SK-N-SH (cell line): Measurements from ENCODE around the gene OTOS. TPM values are rescaled to one million over a fixed set of nuclear protein-coding genes. Genes with fewer than 3 reads are reported as not detected.

ENCODE experiments used
- CTCF ChIA-PET: fragments of 300-600, 350-600 bp; formaldehyde crosslinking; extraction: SDS; loops from one replicate; lab custom pipeline; 2021; lab: Yijun Ruan, JAX
- POLR2A ChIA-PET: fragments of 350-600 bp; sonication (Branson Sonifier 250); formaldehyde crosslinking; extraction: SDS; loops from one replicate; lab custom pipeline; 2020; ENCODE audit warnings: antibody characterized with exemption, inconsistent platforms; lab: Yijun Ruan, JAX
- DNase-seq: peaks from one replicate; pipeline ENCODE4 v3.0.0; 2012
- H2AFZ ChIP-seq: fragments of 200-600 bp; sonication (generic); 2 replicates; pipeline ENCODE4 v1.8.1; 2016; ENCODE audit warnings: antibody characterized with exemption, mild to moderate bottlenecking, low read depth
- H3F3A ChIP-seq: fragments of 200-600 bp; sonication (generic); replicated peaks from 2 replicates; pipeline ENCODE3; 2016; ENCODE audit warnings: antibody characterized with exemption, mild to moderate bottlenecking; ENCODE audit not compliant: insufficient read depth
- H3K27ac ChIP-seq, 2 experiments: fragments of 200-500 bp in 1 of 2; fragments of 200-600 bp in 1 of 2; sonication (Bioruptor generic) in 1 of 2; sonication (generic), shearing (Covaris generic) in 1 of 2; 2 replicates each; pipeline versions ENCODE4 v1.5.1 to v1.6.1; 2014 to 2016; ENCODE audit warnings: low read depth in 2 of 2, inconsistent platforms in 1 of 2, low read length in 1 of 2, mild to moderate bottlenecking in 1 of 2, mixed read lengths in 1 of 2
- H3K27me3 ChIP-seq: fragments of 200-600 bp; sonication (generic), shearing (Covaris generic); 2 replicates; pipeline ENCODE4 v1.6.1; 2016; ENCODE audit warnings: mixed run types; ENCODE audit not compliant: insufficient read depth
- H3K36me3 ChIP-seq, 2 experiments: fragments of 200-500 bp in 1 of 2; fragments of 200-600 bp in 1 of 2; sonication (Bioruptor generic) in 1 of 2; sonication (generic) in 1 of 2; replicated peaks in 1 of 2; 2 replicates each; pipeline versions ENCODE3 to v1.5.1; 2014 to 2016; ENCODE audit warnings: low read length in 1 of 2, mild to moderate bottlenecking in 1 of 2; ENCODE audit not compliant: insufficient read depth in 2 of 2, control insufficient read depth in 1 of 2
- H3K4me1 ChIP-seq, 2 experiments: fragments of 200-500 bp in 1 of 2; fragments of 200-600 bp in 1 of 2; sonication (Bioruptor generic) in 1 of 2; sonication (generic), shearing (Covaris generic) in 1 of 2; 2 replicates each; pipeline versions ENCODE4 v1.5.1 to v1.6.1; 2014 to 2016; ENCODE audit warnings: low read depth in 1 of 2, low read length in 1 of 2, mixed run types in 1 of 2; ENCODE audit not compliant: insufficient read depth in 2 of 2, control insufficient read depth in 1 of 2
- H3K4me2 ChIP-seq: fragments of 200-600 bp; sonication (generic), shearing (Covaris generic); 2 replicates; pipeline ENCODE4 v1.6.1; 2017; ENCODE audit warnings: mixed run types
- H3K4me3 ChIP-seq, 2 experiments: fragments of 200-500 bp in 1 of 2; fragments of 200-600 bp in 1 of 2; sonication (Bioruptor generic) in 1 of 2; sonication (generic), shearing (Covaris generic) in 1 of 2; 2 replicates each; pipeline versions ENCODE4 v1.5.1 to v1.8.1; 2014 to 2016; ENCODE audit warnings: low read depth in 2 of 2, inconsistent platforms in 1 of 2, low read length in 1 of 2, mild to moderate bottlenecking in 1 of 2, mixed read lengths in 1 of 2, moderate library complexity in 1 of 2
- H3K79me2 ChIP-seq: fragments of 200-600 bp; sonication (generic); 2 replicates; pipeline ENCODE4 v1.8.1; 2017; ENCODE audit warnings: mild to moderate bottlenecking; ENCODE audit not compliant: insufficient read depth
- H3K9ac ChIP-seq: fragments of 200-600 bp; sonication (generic); 2 replicates; pipeline ENCODE4 v1.6.1; 2017; ENCODE audit warnings: mixed run types
- H3K9me2 ChIP-seq: fragments of 200-600 bp; sonication (generic); 2 replicates; pipeline ENCODE4 v1.6.1; 2017; ENCODE audit warnings: mixed run types
- H3K9me3 ChIP-seq: fragments of 200-600 bp; sonication (generic); 2 replicates; pipeline ENCODE4 v1.6.1; 2017; ENCODE audit warnings: mixed run types, mild to moderate bottlenecking, moderate library complexity
- H4K20me1 ChIP-seq: fragments of 200-600 bp; sonication (generic); 2 replicates; pipeline ENCODE4 v1.6.1; 2017; ENCODE audit warnings: mild to moderate bottlenecking, mixed run types; ENCODE audit not compliant: insufficient read depth
- CHD2 ChIP-seq: fragments of 150-350 bp; IDR thresholded peaks from 2 replicates; pipeline ENCODE4 v1.6.1; 2018; ENCODE audit warnings: low read length; ENCODE audit not compliant: partially characterized antibody
- ELF1 ChIP-seq: IDR thresholded peaks from 2 replicates; pipeline ENCODE4 v1.4.0; 2012
- EZH2phosphoT487 ChIP-seq: fragments of 200-600 bp; sonication (generic); IDR thresholded peaks from 2 replicates; pipeline ENCODE4 v1.6.1; 2017; ENCODE audit warnings: low read depth, mixed run types, mild to moderate bottlenecking, antibody characterized with exemption, moderate library complexity, borderline replicate concordance
- FOXJ3 ChIP-seq: sonication (generic); formaldehyde crosslinking; IDR thresholded peaks from 2 replicates; pipeline ENCODE4 v1.5.1; 2020; ENCODE audit warnings: mild to moderate bottlenecking, missing genetic modification reagents
- FOXM1 ChIP-seq: IDR thresholded peaks from 2 replicates; pipeline ENCODE4 v1.4.0; 2012; ENCODE audit warnings: low read depth, mild to moderate bottlenecking
- GABPA ChIP-seq: IDR thresholded peaks from 2 replicates; pipeline ENCODE4 v1.4.0; 2012; ENCODE audit warnings: low read depth, mild to moderate bottlenecking
- GATA2 ChIP-seq: sonication (generic); formaldehyde crosslinking; IDR thresholded peaks from 2 replicates; pipeline ENCODE4 v1.5.0; 2020; ENCODE audit warnings: mild to moderate bottlenecking, missing genetic modification reagents
- MXI1 ChIP-seq: IDR thresholded peaks from 2 replicates; pipeline ENCODE4 v1.6.1; 2012; ENCODE audit warnings: mild to moderate bottlenecking, low read depth, low read length, improper control_type of control experiment
- NRF1 ChIP-seq: IDR thresholded peaks from 2 replicates; pipeline ENCODE4 v1.6.1; 2012; ENCODE audit warnings: low read depth, mild to moderate bottlenecking, low read length
- PBX3 ChIP-seq: IDR thresholded peaks from 2 replicates; pipeline ENCODE4; 2012
- SIN3A ChIP-seq: IDR thresholded peaks from 2 replicates; pipeline ENCODE4 v1.6.1; 2012; ENCODE audit warnings: low read depth, mild to moderate bottlenecking, low read length, moderate library complexity, borderline replicate concordance
- TAF1 ChIP-seq: IDR thresholded peaks from 2 replicates; pipeline ENCODE4 v1.6.1; 2012; ENCODE audit warnings: low read depth, mild to moderate bottlenecking, low read length, moderate library complexity, borderline replicate concordance
- TCF12 ChIP-seq: IDR thresholded peaks from 2 replicates; pipeline ENCODE4 v1.4.0; 2012
- USF2 ChIP-seq: fragments of 150-350 bp; IDR thresholded peaks from 2 replicates; pipeline ENCODE4 v1.6.1; 2017; ENCODE audit warnings: antibody characterized with exemption, low read length, low read depth, borderline replicate concordance
- WGBS: methylation state at CpG from one replicate; pipeline ENCODE4 v1.1.6; 2017; ENCODE audit warnings: low lambda C conversion rate; 5-methylcytosine and 5-hydroxymethylcytosine counted together
- polyA plus RNA-seq, 3 experiments: library from polyadenylated mRNA; depleted of rRNA; stranded (reverse); fragments of >200 nt; gene quantifications; 2 replicates each; pipeline ENCODE4 v1.2.3, GENCODE V29; 2012
- TF ChIP-seq, protein P1 (sequence below): IDR thresholded peaks from 2 replicates; pipeline ENCODE4 v1.4.0; 2012; ENCODE audit warnings: low read depth, borderline replicate concordance

OTOS gene
- polyA plus RNA-seq, 1 of the 3 experiments (the other 2 are of a cell fraction), result not detected

- ChIA-PET CTCF (interaction anchor here (1.2 kb wide), 1 partner anchor 24 kb away, joined by 3 read pairs; no protein-coding TSS in a partner anchor), POLR2A (no interaction called here)
- no peaks in the 10 kb centered on the region for H3K27me3 ChIP-seq
- no peaks in the 10 kb centered on the region for H3F3A ChIP-seq
- H3K4me1 ChIP-seq, result no peaks in the 10 kb centered on the region; a peak in 1 of 4 replicates
- no peaks in the 10 kb centered on the region for H3K36me3 ChIP-seq
- H3K4me2 ChIP-seq, result no peak overlapping the region
- DNase-seq, result no peak
- TF ChIP-seq GATA2 (CRISPR knock-in tag) (no peak), GABPA (no peak), EZH2phosphoT487 (no peak), FOXJ3 (CRISPR knock-in tag) (no peak), TCF12 (no peak), CHD2 (no peak), MXI1 (no peak)
- TF ChIP-seq, protein P1, sequence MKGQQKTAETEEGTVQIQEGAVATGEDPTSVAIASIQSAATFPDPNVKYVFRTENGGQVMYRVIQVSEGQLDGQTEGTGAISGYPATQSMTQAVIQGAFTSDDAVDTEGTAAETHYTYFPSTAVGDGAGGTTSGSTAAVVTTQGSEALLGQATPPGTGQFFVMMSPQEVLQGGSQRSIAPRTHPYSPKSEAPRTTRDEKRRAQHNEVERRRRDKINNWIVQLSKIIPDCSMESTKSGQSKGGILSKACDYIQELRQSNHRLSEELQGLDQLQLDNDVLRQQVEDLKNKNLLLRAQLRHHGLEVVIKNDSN, result no peak
- H4K20me1 ChIP-seq, result no peaks in the 10 kb centered on the region
- no peaks in the 10 kb centered on the region for H3K79me2 ChIP-seq
- H3K9ac ChIP-seq, result no peak overlapping the region
- 48% methylated on average over 7 of the region's 7 CpGs for WGBS
- H3K4me3 ChIP-seq, result no peak overlapping the region
- no peaks in the 10 kb centered on the region for H3K9me3 ChIP-seq
- no peak overlapping the region for H3K27ac ChIP-seq
- no peak overlapping the region for H2AFZ ChIP-seq
- H3K9me2 ChIP-seq, result no peaks in the 10 kb centered on the region
Measured at GRCh38 chr2:240174496-240174895, 34.0 kb upstream of the OTOS start.

- CTCF ChIA-PET, result interaction anchor here (3.9 kb wide), 1 partner anchor 28 kb away, joined by 12 read pairs; no protein-coding TSS in a partner anchor
Measured at GRCh38 chr2:240172071-240172895, 31.8 kb upstream of the OTOS start.

GRCh38 chr2:240170883-240171282, 30.4 kb upstream of the OTOS start:
- no peaks in the 10 kb centered on the region for H3K79me2 ChIP-seq
- no peaks in the 10 kb centered on the region for H3K36me3 ChIP-seq
- no peak overlapping the region for H3K9ac ChIP-seq
- H3F3A ChIP-seq, result no peaks in the 10 kb centered on the region
- H3K9me2 ChIP-seq, result no peaks in the 10 kb centered on the region
- 15% methylated on average over 3 of the region's 3 CpGs for WGBS
- ChIA-PET POLR2A (interaction anchor here (0.5 kb wide), 1 partner anchor 61 kb away, joined by 4 read pairs; no protein-coding TSS in a partner anchor), CTCF (interaction anchor here (3.9 kb wide), 1 partner anchor 27 kb away, joined by 12 read pairs; no protein-coding TSS in a partner anchor)
- no peak overlapping the region for H2AFZ ChIP-seq
- H4K20me1 ChIP-seq, result no peaks in the 10 kb centered on the region
- no peak overlapping the region for H3K4me3 ChIP-seq
- H3K27ac ChIP-seq, result no peak overlapping the region
- no peaks in the 10 kb centered on the region for H3K27me3 ChIP-seq
- H3K4me1 ChIP-seq, result no peaks in the 10 kb centered on the region; a peak in 1 of 4 replicates
- DNase-seq, result no peak
- H3K9me3 ChIP-seq, result no peaks in the 10 kb centered on the region
- no peak overlapping the region for H3K4me2 ChIP-seq
- no peak for TF ChIP-seq USF2
- no peak for TF ChIP-seq FOXM1
- no peak for TF ChIP-seq TAF1
- no peak for TF ChIP-seq NRF1
- no peak for TF ChIP-seq FOXJ3 (CRISPR knock-in tag)
- no peak for TF ChIP-seq PBX3
- TF ChIP-seq CHD2, result no peak

More at GRCh38 chr2:240172071-240172895, 31.8 kb upstream of the OTOS start:
- Histone ChIP-seq H3K36me3 (no peaks in the 10 kb centered on the region), H3K9me3 (no peaks in the 10 kb centered on the region), H3K4me3 (no peak overlapping the region), H4K20me1 (no peaks in the 10 kb centered on the region), H3K9me2 (no peaks in the 10 kb centered on the region), H3K4me1 (no peaks in the 10 kb centered on the region; a peak in 1 of 4 replicates), H3K27me3 (no peaks in the 10 kb centered on the region), H2AFZ (no peak overlapping the region), H3K9ac (no peak overlapping the region), H3K79me2 (no peaks in the 10 kb centered on the region), H3F3A (no peaks in the 10 kb centered on the region), H3K27ac (no peak overlapping the region), H3K4me2 (no peak overlapping the region)
- WGBS, result 28% methylated on average over 13 of the region's 13 CpGs
- no peak for DNase-seq
- POLR2A ChIA-PET, result interaction anchor here (0.6 kb wide), 1 partner anchor 13 kb away, joined by 3 read pairs; no protein-coding TSS in a partner anchor
- TF ChIP-seq SIN3A (no peak), FOXJ3 (CRISPR knock-in tag) (no peak), ELF1 (no peak)
